Activated CD4-positive, alpha-beta T cell treated with anti-CD3 and anti-CD28 coated beads, Interleukin-10, Interleukin-2, amounts not matched to agents 100 ng/mL and 50 ng/mL, durations not matched to agents 16 hours and 8 hours (primary cell): Measurements from ENCODE around the gene RERE.

Experiments
- DNase-seq: peaks from one replicate; pipeline ENCODE4 v3.0.0-alpha.2; 2020

Gene RERE

GRCh38 chr1:8415526-8416278 lies 401.7 kb downstream of the RERE start:
- DNase-seq, result no peak

GRCh38 chr1:8412183-8412831 lies 405.1 kb downstream of the RERE start:
- no peak for DNase-seq

GRCh38 chr1:8411803-8412182 lies 405.6 kb downstream of the RERE start:
- no peak for DNase-seq

- no peak for DNase-seq
These were observed 406.6 kb downstream of the RERE start for GRCh38 chr1:8410791-8411190.

GRCh38 chr1:8409606-8410005 lies 407.8 kb downstream of the RERE start:
- no peak for DNase-seq

GRCh38 chr1:8409106-8409505 lies 408.3 kb downstream of the RERE start:
- DNase-seq, result no peak

- DNase-seq, result no peak
These were observed 409.1 kb downstream of the RERE start for GRCh38 chr1:8408151-8408839.

- DNase-seq, result no peak
These were observed 409.8 kb downstream of the RERE start for GRCh38 chr1:8407652-8408051.

GRCh38 chr1:8406960-8407359 lies 410.5 kb downstream of the RERE start:
- DNase-seq, result no peak

- DNase-seq, result no peak
These were observed 411.4 kb downstream of the RERE start for GRCh38 chr1:8406011-8406410.

- no peak for DNase-seq
These were observed 412.7 kb downstream of the RERE start for GRCh38 chr1:8404460-8405370.

- no peak for DNase-seq
These were observed 415.2 kb downstream of the RERE start for GRCh38 chr1:8402109-8402710.

- DNase-seq, result no peak
These were observed 418.8 kb downstream of the RERE start for GRCh38 chr1:8398677-8399076.

- no peak for DNase-seq
These were observed 419.4 kb downstream of the RERE start for GRCh38 chr1:8398086-8398485.

- DNase-seq, result peak; percentile 76
These were observed 419.9 kb downstream of the RERE start for GRCh38 chr1:8397511-8397910.

GRCh38 chr1:8396786-8397406 lies 420.5 kb downstream of the RERE start:
- DNase-seq, result peak; percentile 68

- no peak for DNase-seq
These were observed 421.2 kb downstream of the RERE start for GRCh38 chr1:8396083-8396785.

- peak; percentile 57 for DNase-seq
These were observed 422.0 kb downstream of the RERE start for GRCh38 chr1:8395433-8395866.

- DNase-seq, result peak; percentile 35
These were observed 422.8 kb downstream of the RERE start for GRCh38 chr1:8394456-8395321.

- no peak for DNase-seq
These were observed 424.9 kb downstream of the RERE start for GRCh38 chr1:8392522-8392921.
